Activated CD8-positive, alpha-beta memory T cell treated with anti-CD3 and anti-CD28 coated beads, Interleukin-2, amount 10 ng/mL, durations not matched to agents 7 days and 5 days (primary cell): ENCODE results near the gene SERPING1. TPM values are rescaled to one million over a fixed set of nuclear protein-coding genes. Genes with fewer than 3 reads are reported as not detected.

Source experiments
- ATAC-seq: fragments of 150-1000 bp; cut with Tn5 transposase; one replicate; pipeline ENCODE4 v1.10.0; 2021; ENCODE audit warnings: moderate library complexity
- CTCF ChIA-PET: fragments of 350-600 bp; sonication (Branson Sonifier 250); formaldehyde crosslinking; loops from one replicate; lab custom pipeline; 2021; ENCODE audit warnings: antibody characterized with exemption; lab: Charles Lee
- DNase-seq: peaks from one replicate; pipeline ENCODE4 v3.0.0-alpha.2; 2020
- H3K27ac Mint-ChIP-seq: one replicate; pipeline ENCODE4 v1.8.0; 2021; ENCODE audit warnings: mild to moderate bottlenecking, mixed read lengths
- H3K27me3 Mint-ChIP-seq: one replicate; pipeline ENCODE4 v1.8.0; 2021; ENCODE audit warnings: mixed read lengths
- H3K36me3 Mint-ChIP-seq: one replicate; pipeline ENCODE4 v1.8.0; 2021; ENCODE audit warnings: mild to moderate bottlenecking, mixed read lengths
- H3K4me1 Mint-ChIP-seq: one replicate; pipeline ENCODE4 v1.8.0; 2021; ENCODE audit warnings: mixed read lengths
- H3K4me3 Mint-ChIP-seq: one replicate; pipeline ENCODE4 v1.8.0; 2021; ENCODE audit warnings: mild to moderate bottlenecking, moderate library complexity, mixed read lengths
- H3K9me3 Mint-ChIP-seq: one replicate; pipeline ENCODE4 v1.8.0; 2022; ENCODE audit warnings: low read depth, mixed read lengths
- total RNA-seq, 2 experiments: library from RNA; stranded (reverse); gene quantifications; one replicate each; pipeline ENCODE4 v1.2.3, GENCODE V29; 2021

The SERPING1 gene
- total RNA-seq, 2 experiments from 2014 or later, result not detected

DNA sequence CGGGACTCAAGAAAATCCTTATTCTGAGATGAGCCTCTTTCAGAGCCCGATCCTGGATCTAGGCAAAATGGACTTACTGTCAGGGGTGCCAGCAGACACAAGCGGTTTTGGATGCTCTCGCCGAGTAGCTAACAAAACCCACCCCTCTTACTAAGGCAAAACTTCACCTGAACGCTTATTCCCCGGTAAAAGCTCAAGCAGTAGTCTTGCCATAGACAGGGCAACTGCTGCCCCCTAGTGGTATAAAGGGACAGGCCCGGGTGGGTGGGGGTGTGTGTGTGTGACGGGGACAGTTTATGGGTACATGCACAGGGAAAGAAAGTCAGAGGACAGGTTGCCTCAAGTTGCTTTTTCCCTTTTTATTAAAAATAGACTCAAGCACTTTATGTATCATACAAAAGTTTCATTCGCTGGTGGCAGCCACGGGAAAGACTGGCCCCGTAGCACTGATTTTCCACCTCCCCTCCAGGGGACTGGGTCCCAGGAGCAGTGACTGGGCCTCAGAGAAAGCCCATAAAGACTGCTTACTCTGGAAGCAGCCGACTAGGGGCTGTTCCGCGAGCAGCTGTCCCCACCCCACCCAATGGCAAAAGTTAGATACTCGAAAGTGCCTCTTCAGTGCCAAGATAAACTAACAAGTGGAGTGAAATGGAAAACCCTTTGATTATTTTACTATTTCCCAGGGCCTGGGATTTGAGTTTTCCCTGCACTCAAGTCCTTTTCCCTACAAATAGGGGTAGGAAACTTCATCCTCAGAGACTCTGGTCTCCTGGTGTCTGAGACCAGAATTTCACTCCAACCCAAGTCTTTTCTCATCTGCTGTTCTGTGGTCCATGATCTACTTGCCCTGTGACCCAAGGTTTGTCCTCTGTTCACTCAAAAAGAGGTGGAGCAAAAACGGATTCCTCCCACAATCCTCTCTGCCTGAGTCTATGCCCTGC lies 47.5 kb downstream of the SERPING1 start:
- peak; percentile 90 for DNase-seq
- Mint-ChIP-seq H3K4me1 (peaks cover 33% of the 10 kb centered on the region), H3K9me3 (no peaks in the 10 kb centered on the region), H3K4me3 (no peak overlapping the region), H3K27me3 (peaks cover 64% of the 10 kb centered on the region), H3K27ac (no peak overlapping the region), H3K36me3 (no peaks in the 10 kb centered on the region)
- CTCF ChIA-PET, result interaction anchor here (0.5 to 10.0 kb wide), 42 partner anchors 9 to 319 kb away, joined by 3 to 267 read pairs (median 4); partner anchors contain the start of genes CLP1, RTN4RL2, SELENOH and SMTNL1
- peak; percentile 83 for ATAC-seq

DNA sequence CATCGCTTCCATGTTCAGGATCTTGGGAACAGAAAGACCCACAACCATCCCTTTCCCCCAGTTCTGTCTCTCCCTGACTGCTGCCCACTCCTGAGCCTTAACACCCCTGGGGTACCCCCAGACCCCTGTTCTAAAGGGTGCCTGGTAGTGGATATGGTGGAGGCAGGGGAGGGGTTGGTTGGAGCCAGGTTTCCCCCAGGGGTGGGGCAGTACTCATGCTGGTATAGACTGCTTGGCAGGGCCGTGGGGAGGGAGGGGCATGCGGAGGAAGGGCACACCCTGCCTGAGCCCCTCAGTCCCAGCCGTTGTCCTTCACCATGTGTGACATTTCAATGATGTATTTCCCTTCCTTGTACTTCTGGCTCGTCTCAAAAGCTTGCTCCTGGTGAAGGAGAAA lies 48.2 kb downstream of the SERPING1 start:
- DNase-seq, result no peak
- no peaks in the 10 kb centered on the region for H3K36me3 Mint-ChIP-seq
- no peak for ATAC-seq
- no peaks in the 10 kb centered on the region for H3K9me3 Mint-ChIP-seq
- peaks cover 36% of the 10 kb centered on the region for H3K4me1 Mint-ChIP-seq
- no peak overlapping the region for H3K27ac Mint-ChIP-seq
- CTCF ChIA-PET, result interaction anchor here (1.0 to 10.0 kb wide), 10 partner anchors 8 to 310 kb away, joined by 3 to 267 read pairs (median 15); partner anchors contain the start of genes CLP1, RTN4RL2, SSRP1 and UBE2L6
- H3K27me3 Mint-ChIP-seq, result peaks cover 64% of the 10 kb centered on the region
- H3K4me3 Mint-ChIP-seq, result no peak overlapping the region

DNA sequence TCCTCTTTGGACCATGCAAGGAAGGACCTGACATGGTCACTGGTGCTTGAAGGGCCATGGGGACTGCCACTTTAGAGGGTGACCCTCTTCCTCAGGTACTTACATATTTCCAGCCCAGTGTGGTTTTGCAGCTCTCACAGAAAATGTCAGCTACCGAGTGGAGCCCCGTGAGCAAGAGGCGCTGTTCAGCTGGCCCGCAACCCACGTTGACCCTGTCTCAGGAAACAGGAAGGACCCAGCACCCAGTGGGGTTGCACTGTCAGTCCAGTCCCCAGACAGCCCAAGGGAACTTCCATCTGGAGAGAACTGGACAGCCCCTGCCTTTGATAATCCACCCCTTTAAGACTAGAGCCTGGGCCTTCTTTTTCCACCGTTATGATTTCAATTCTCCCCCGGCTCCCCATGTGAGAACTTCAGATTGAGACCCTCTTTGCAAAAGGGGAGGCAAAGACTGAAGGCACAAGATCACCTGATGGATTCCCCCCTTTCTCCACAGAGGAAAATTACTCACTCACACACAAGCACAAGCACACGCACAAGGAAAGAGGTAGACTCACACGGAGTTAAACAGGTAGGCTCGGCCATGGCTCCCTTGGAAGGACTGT lies 48.8 kb downstream of the SERPING1 start:
- peaks cover 38% of the 10 kb centered on the region for H3K4me1 Mint-ChIP-seq
- no peak overlapping the region for H3K27ac Mint-ChIP-seq
- peaks cover 60% of the 10 kb centered on the region for H3K27me3 Mint-ChIP-seq
- no peak for ATAC-seq
- H3K9me3 Mint-ChIP-seq, result no peaks in the 10 kb centered on the region
- DNase-seq, result no peak
- no peaks in the 10 kb centered on the region for H3K36me3 Mint-ChIP-seq
- CTCF ChIA-PET, result interaction anchor here (1.0 to 10.0 kb wide), 6 partner anchors 11 to 153 kb away, joined by 3 to 267 read pairs (median 4); partner anchors contain the start of genes CLP1 and UBE2L6
- no peak overlapping the region for H3K4me3 Mint-ChIP-seq

DNA sequence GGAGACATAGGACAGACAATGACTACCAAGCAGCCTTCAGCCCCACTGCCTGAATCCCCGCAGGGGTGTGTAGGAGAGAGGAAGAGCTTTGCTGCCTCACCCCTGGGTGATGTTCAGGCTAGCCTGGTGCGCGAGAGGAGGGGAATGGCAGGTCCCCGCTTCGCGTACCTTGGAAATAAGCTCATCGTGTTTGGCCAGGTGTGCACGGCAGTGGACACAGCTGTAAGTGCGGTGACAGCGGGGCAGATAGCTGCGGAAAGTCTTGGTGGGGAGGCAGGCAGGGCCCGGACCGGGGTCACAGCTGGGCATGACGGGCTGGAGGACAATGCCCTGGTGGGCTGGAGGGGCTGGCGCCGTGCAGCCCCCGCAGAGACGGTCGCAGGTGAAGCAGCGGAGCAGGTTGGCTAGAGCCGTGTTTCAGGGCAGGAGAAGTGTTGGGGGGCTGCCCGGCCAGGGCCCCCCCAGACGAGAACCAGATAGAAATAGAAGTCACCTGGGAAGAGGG lies 49.4 kb downstream of the SERPING1 start:
- Mint-ChIP-seq H3K9me3 (no peaks in the 10 kb centered on the region), H3K4me3 (no peak overlapping the region)
- CTCF ChIA-PET, result interaction anchor here (1.1 to 10.0 kb wide), 5 partner anchors 21 to 154 kb away, joined by 3 to 267 read pairs (median 5); partner anchors contain the start of gene UBE2L6

DNA sequence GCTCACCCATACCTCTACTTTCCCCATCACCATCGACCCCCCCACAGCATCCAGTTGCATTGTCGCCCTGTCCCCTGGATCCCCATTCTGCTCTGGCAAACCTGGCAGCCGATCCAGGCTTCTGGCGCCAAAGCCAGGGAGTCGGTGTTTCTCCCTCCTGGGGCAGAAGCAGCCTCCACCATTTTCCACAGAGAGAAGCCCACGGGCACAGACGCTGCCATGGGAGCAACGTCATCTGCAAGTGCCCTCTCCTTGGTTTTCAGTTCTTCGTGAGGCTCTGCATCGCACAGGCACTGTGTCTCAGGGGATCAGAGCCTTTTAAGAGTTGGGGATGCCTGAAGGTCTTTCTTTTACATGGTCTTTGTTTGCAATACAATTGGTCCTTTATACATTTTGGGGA lies 49.9 kb downstream of the SERPING1 start:
- Mint-ChIP-seq H3K9me3 (no peaks in the 10 kb centered on the region), H3K27ac (no peak overlapping the region), H3K4me1 (peaks cover 39% of the 10 kb centered on the region), H3K27me3 (peaks cover 57% of the 10 kb centered on the region), H3K36me3 (no peaks in the 10 kb centered on the region), H3K4me3 (no peak overlapping the region)
- ATAC-seq (no peak), DNase-seq (no peak)
- CTCF ChIA-PET, result interaction anchor here (1.1 to 10.0 kb wide), 8 partner anchors 8 to 189 kb away, joined by 3 to 267 read pairs (median 6); partner anchors contain the start of gene UBE2L6

More for the DNA sequence above, 49.4 kb downstream of the SERPING1 start:
- Mint-ChIP-seq H3K4me1 (peaks cover 36% of the 10 kb centered on the region), H3K27me3 (peaks cover 57% of the 10 kb centered on the region), H3K36me3 (no peaks in the 10 kb centered on the region), H3K27ac (no peak overlapping the region)
- ATAC-seq (no peak), DNase-seq (no peak)

DNA sequence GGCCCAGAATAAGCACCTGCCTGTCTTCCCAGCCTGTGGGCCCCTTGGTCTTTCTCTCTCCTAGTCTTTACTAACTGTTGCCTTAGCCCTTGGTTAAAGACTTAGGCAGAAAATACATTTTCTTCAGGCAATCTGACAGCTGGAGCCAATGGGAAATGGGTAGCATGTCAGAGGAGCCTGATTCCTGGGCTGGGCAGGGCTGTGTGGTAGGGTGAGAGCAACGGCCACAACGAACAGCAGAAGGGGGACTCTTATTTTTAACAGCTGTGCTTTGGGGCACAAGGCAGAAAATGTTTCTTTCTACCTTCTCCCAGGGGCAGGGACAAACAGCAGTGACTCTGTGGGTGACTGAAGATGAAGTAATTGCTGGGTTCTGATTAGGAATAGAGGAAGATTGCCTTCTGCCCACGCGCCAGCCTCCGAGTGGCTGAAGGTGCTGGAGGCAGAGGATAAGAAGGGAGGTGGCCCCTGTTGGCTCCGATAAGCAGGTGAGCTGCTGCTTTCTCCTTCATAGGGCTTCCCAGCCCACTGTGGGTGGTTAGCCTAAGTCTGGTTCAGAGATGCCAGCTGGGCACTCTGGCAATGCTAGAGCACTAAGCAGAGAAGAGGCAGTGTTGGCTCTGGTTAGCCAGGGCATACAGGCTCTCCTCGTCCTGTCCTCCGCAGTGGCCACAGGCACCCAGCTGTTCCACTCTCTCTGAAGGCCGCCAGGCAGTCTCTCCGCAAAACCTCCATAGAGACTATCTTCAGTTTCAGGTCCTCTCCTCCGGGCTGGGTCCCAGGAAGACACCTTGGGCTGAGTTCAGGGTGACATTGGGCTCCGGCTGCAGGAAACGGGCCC lies 50.7 kb downstream of the SERPING1 start:
- Mint-ChIP-seq H3K27ac (no peak overlapping the region), H3K27me3 (peaks cover 56% of the 10 kb centered on the region), H3K4me1 (peaks cover 47% of the 10 kb centered on the region), H3K4me3 (peak overlapping the region; percentile 68), H3K9me3 (no peaks in the 10 kb centered on the region), H3K36me3 (no peaks in the 10 kb centered on the region)
- DNase-seq (no peak), ATAC-seq (no peak)
- CTCF ChIA-PET, result interaction anchor here (1.3 to 3.5 kb wide), 7 partner anchors 9 to 190 kb away, joined by 3 to 12 read pairs (median 7); partner anchors contain the start of gene UBE2L6

DNA sequence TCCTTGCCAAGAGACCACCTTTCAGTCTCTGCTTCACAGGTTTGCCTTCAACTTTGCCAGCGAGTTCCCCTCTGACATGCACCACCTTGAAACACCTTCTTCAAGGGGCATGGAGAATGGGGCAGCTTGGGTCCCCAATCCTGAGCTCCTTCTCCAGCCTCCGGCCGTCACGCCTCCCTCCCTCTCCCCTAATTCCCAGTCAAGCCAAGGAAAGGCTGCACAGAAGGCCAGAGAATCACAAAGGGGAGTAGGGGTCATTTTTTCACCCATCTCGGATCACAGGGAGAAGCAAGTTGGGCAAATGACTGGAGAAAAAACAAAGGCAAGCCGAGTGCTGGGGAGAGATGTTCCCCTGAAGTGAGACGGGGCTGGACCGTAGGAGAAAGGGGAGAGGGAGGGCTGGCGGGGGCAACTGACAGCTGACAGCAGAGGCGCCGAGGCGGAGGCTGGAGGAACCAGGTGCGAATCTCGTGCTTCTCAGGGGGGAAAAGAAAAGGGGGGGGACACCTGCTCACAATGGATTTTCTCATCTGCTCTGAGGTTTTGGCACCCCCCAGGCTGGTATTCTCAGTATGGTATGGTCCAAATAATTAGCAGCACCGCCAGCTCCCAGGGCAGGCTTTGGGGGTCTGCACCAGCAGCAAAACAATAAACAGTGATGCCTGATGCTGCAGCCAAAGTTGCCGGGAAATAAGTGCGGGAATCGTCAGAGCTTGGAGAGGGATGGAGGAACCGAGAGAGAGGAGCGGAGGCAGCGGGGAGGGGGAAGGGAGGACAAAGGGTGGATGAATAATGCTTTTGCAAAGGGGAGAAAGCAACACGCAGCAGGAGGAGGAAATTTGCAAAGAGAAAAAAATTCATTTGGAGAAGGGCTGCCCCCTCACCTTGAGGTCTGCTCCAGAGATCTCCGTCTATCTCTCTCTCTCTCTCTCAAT lies 51.6 kb downstream of the SERPING1 start:
- H3K9me3 Mint-ChIP-seq, result no peaks in the 10 kb centered on the region
- ATAC-seq (no peak), DNase-seq (no peak)
- peak overlapping the region; percentile 68 for H3K4me3 Mint-ChIP-seq
- peaks cover 49% of the 10 kb centered on the region for H3K27me3 Mint-ChIP-seq
- no peak overlapping the region for H3K27ac Mint-ChIP-seq
- H3K4me1 Mint-ChIP-seq, result peaks cover 49% of the 10 kb centered on the region
- no peaks in the 10 kb centered on the region for H3K36me3 Mint-ChIP-seq
- CTCF ChIA-PET, result interaction anchor here (1.3 to 3.5 kb wide), 8 partner anchors 10 to 191 kb away, joined by 3 to 12 read pairs (median 6); partner anchors contain the start of gene UBE2L6

DNA sequence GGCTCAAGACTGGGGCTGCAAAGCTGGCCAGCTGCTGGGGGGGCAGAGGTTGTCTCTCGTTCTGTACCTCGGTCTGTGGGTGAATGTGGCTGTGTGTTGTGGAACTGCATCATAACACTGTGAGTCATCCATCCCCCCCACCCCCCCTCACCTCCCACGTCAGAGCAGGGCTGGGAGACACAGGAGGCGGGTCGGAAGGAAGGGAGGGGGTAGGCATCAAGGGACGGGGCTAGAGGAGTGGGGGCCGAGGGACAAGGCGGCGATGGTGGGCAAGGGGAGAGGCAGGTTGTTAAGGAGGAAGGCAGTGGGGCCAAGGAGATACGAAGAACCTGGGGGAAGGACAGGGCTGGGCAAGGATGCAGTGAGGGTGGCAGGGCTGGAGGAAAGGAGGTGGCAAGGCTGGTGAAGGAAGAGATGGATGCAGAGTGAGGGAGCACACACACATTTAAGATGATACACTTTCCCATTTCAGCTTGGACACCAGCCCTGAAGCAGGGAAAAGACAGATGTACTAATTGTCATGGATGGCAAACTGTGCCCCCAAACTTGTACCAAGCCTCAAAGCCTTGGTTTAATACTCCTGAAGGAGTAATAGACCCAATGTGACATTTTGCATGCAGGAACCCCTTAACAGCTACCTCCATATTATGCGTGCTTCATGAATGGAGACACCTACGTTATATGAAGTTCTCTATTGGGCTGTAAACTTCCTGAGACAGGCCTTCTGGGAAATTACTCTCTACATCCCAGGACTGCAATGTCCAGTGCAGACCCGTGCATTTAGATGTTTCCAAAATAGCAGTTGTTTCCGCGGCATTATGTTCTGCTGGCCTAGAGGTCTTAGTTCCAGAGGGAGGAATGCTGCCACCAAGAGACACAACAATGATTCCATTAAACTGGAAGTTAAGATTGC lies 52.6 kb downstream of the SERPING1 start, which contains the start of gene YPEL4:
Gene YPEL4, minus strand, starts transcription at position 87 of the 913 bp plus-strand sequence. CDS start 2,805 bp downstream, outside the sequence.
- Mint-ChIP-seq H3K27ac (peak within 1 kb of the TSS; percentile 44), H3K36me3 (no peaks in the 10 kb centered on the region), H3K4me1 (peaks cover 55% of the 10 kb centered on the region), H3K4me3 (peak within 1 kb of the TSS; percentile 68), H3K9me3 (no peaks in the 10 kb centered on the region), H3K27me3 (peaks cover 43% of the 10 kb centered on the region)
- peak; percentile 82 for ATAC-seq
- DNase-seq, result peak; percentile 80
- CTCF ChIA-PET, result interaction anchor here (1.4 to 1.9 kb wide), 3 partner anchors 80 to 192 kb away, joined by 3 to 12 read pairs (median 3); partner anchors contain the start of gene UBE2L6

DNA sequence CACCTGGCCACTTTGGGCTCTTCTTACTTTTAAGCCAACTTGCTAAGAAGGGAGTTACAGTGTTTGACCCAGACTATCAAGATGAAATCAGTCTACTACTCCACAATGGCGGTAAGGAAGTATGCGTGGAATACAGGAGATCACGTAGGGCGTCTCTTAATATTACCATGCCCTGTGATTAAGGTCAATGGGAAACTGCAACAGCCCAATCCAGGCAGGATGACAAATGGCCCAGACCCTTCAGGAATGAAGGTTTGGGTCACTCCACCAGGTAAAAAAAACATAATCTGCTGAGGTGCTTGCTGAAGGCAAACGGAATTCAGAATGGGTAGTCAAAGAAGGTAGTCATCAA lies 53.2 kb downstream of the SERPING1 start:
- Mint-ChIP-seq H3K4me1 (peaks cover 55% of the 10 kb centered on the region), H3K27me3 (peaks cover 37% of the 10 kb centered on the region), H3K36me3 (no peaks in the 10 kb centered on the region), H3K9me3 (no peaks in the 10 kb centered on the region), H3K4me3 (no peak overlapping the region), H3K27ac (no peak overlapping the region)
- ATAC-seq, result no peak
- no peak for DNase-seq
- CTCF ChIA-PET, result interaction anchor here (1.4 kb wide), 1 partner anchor 193 kb away, joined by 3 read pairs; no protein-coding TSS in a partner anchor

DNA sequence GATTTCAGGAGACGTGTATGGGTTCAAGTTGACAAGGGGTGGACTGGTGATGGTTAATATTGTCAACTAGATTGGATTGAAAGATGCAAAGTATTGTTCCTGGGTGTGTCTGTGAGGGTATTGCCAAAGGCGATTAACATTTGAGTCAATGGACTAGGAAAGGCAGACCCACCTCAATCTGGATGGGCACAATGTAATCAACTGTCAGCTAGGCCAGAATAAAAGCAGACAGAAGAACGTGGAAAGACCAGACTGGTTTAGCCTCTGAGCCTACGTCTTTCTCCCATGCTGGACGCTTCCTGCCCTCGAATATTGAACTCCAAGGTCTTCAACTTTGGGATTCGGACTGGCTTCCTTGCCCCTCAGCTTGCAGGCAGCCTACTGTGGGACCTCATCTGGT lies 53.9 kb downstream of the SERPING1 start:
- CTCF ChIA-PET, result interaction anchor here (1.6 kb wide), 1 partner anchor 83 kb away, joined by 7 read pairs; the partner anchor contains the start of gene UBE2L6

More for the DNA sequence above, 53.9 kb downstream of the SERPING1 start:
- H3K27me3 Mint-ChIP-seq, result peaks cover 30% of the 10 kb centered on the region
- DNase-seq (no peak), ATAC-seq (no peak)
- no peak overlapping the region for H3K27ac Mint-ChIP-seq
- no peaks in the 10 kb centered on the region for H3K36me3 Mint-ChIP-seq
- H3K9me3 Mint-ChIP-seq, result no peaks in the 10 kb centered on the region
- no peak overlapping the region for H3K4me3 Mint-ChIP-seq
- H3K4me1 Mint-ChIP-seq, result peaks cover 51% of the 10 kb centered on the region
